PFSK-1 (cell line): ENCODE data around the gene FGR.

Experiments used
- FOXP2 ChIP-seq: optimal IDR thresholded peaks from 2 replicates; pipeline ENCODE3; 2011; ENCODE audit warnings: borderline replicate concordance, control low read depth, inconsistent platforms; ENCODE audit not compliant: insufficient read depth; ENCODE audit errors: extremely low read length, extremely low read depth
- POLR2AphosphoS5 ChIP-seq: IDR thresholded peaks from 2 replicates; pipeline ENCODE4 v1.6.1; 2012; ENCODE audit warnings: low read depth, mild to moderate bottlenecking, control low read depth, low read length, moderate library complexity
- REST ChIP-seq, 2 experiments: IDR thresholded peaks; 2 replicates each; pipeline versions ENCODE4 v1.6.1 to v1.8.0; 2011 to 2012; ENCODE audit warnings: low read depth in 2 of 2, low read length in 2 of 2, control low read depth in 1 of 2, inconsistent platforms in 1 of 2, mild to moderate bottlenecking in 1 of 2, moderate library complexity in 1 of 2; ENCODE audit not compliant: insufficient read depth in 1 of 2
- SIN3A ChIP-seq: IDR thresholded peaks from 2 replicates; pipeline ENCODE4 v1.6.1; 2012; ENCODE audit warnings: mild to moderate bottlenecking, low read length, moderate library complexity, borderline replicate concordance; ENCODE audit not compliant: insufficient read depth
- TAF1 ChIP-seq: IDR thresholded peaks from 2 replicates; pipeline ENCODE4 v1.6.1; 2012; ENCODE audit warnings: low read length, control low read depth, borderline replicate concordance; ENCODE audit not compliant: insufficient read depth

Gene FGR

GRCh38 chr1:27649306-27649635 lies 14.3 kb upstream of the FGR start:
- TF ChIP-seq POLR2AphosphoS5, result no peak
- TF ChIP-seq FOXP2, result no peak

GRCh38 chr1:27648602-27649305 lies 13.8 kb upstream of the FGR start:
- no peak for TF ChIP-seq TAF1
- TF ChIP-seq POLR2AphosphoS5, result no peak
- no peak for TF ChIP-seq SIN3A
- TF ChIP-seq FOXP2, result no peak
- no peak for TF ChIP-seq REST (IDR thresholded peaks at IDR 0.05; ENCODE audit: insufficient read depth in 1 of 2, low read depth in 2 of 2, low read length in 2 of 2)

GRCh38 chr1:27647328-27647727 lies 12.3 kb upstream of the FGR start:
- no peak for TF ChIP-seq REST (IDR thresholded peaks at IDR 0.05; ENCODE audit: insufficient read depth in 1 of 2, low read depth in 2 of 2, low read length in 2 of 2)
- TF ChIP-seq FOXP2, result no peak
- no peak for TF ChIP-seq TAF1
- no peak for TF ChIP-seq POLR2AphosphoS5
- no peak for TF ChIP-seq SIN3A

GRCh38 chr1:27646676-27647075 lies 11.7 kb upstream of the FGR start:
- TF ChIP-seq SIN3A (no peak), FOXP2 (no peak), TAF1 (no peak), POLR2AphosphoS5 (no peak), REST (IDR thresholded peaks at IDR 0.05; ENCODE audit: insufficient read depth in 1 of 2, low read depth in 2 of 2, low read length in 2 of 2) (no peak)

GRCh38 chr1:27645071-27645415 lies 10.1 kb upstream of the FGR start:
- TF ChIP-seq REST (IDR thresholded peaks at IDR 0.05; ENCODE audit: insufficient read depth in 1 of 2, low read depth in 2 of 2, low read length in 2 of 2), result no peak
- TF ChIP-seq POLR2AphosphoS5, result no peak
- no peak for TF ChIP-seq SIN3A
- no peak for TF ChIP-seq FOXP2
- TF ChIP-seq TAF1, result no peak
